Stimulated activated CD8-positive, alpha-beta memory T cell treated with anti-CD3 and anti-CD28 coated beads, Interleukin-7, amount 100 ng/mL, for 1 hour (primary cell): Measurements from ENCODE around the gene ABCG1.

Experiments used
- DNase-seq, 2 donors: peaks; one replicate each; pipeline ENCODE4 v3.0.0-alpha.2; 2020; ENCODE audit warnings: low read depth in 2 of 2

The ABCG1 gene

DNA sequence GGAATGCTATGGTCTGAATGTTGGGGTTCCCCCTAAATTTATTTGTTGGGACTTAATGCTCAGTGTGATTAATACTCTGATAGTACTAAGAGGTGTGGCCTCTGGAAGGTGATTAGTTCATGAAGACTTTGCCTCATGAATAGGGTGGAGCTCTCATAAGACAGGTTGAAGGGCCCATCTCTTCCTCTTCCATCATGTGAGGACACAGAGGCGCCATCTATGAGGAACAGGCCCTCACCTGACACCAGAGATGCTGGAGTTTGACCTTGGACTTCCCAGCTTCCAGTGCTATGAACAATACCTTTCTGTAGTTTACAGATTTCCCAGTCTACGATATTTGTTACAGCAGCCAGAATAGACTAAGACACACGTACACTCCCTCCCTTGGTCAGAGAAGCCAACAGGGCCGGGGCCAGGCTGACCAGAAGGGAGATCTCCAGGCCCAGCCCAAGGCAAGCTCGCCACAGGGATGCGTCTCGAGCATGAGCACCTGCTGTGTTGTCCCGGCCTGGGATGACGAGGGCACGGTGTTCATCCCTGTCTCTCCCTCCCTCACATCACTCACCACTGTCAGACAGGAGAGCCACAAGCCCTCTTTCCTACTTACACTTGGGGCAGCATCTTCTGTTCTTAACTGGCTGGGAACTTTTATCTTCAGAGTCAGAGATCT, 4.7 kb upstream of the ABCG1 start:
- DNase-seq, result no peak

GRCh38 chr21:42214921-42215320, 4.0 kb upstream of the ABCG1 start:
- DNase-seq, result no peak

- DNase-seq, result no peak
Observed at GRCh38 chr21:42215942-42216725, 2.8 kb upstream of the ABCG1 start.

GRCh38 chr21:42216726-42217572, 2.0 kb upstream of the ABCG1 start:
- DNase-seq, result no peak

- DNase-seq, result no peak
Observed at GRCh38 chr21:42219606-42220137, 732 bp downstream of the ABCG1 start.

DNA sequence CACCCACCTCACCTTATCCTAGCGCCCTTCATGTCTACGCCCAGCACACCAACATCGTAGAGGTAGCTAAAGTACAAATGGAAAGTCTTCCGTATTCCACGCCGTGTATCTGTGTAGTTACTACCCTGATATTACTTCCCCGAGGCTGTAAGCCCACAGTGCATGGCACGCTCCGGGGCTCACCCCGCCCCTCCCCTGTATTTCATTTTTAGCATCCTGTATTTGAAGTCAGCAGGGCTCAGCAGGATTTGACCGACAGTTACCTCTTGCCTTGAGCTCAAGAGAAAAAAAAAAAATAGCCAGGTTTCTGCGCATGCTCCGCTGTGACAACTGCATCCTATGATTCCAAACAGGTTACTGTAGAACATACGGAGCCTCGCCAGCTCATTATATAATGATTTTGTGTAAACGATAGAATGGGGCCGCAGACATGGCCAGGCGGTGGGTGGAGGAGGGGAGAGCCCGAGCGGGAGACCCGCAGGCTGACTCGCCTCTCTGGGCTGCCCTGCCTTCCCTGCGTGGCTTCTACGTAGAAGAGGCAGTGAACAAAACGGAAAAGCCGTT, 1.3 kb downstream of the ABCG1 start:
- DNase-seq, result no peak

- no peak for DNase-seq
Observed at GRCh38 chr21:42221581-42222345, 2.8 kb downstream of the ABCG1 start.

DNA sequence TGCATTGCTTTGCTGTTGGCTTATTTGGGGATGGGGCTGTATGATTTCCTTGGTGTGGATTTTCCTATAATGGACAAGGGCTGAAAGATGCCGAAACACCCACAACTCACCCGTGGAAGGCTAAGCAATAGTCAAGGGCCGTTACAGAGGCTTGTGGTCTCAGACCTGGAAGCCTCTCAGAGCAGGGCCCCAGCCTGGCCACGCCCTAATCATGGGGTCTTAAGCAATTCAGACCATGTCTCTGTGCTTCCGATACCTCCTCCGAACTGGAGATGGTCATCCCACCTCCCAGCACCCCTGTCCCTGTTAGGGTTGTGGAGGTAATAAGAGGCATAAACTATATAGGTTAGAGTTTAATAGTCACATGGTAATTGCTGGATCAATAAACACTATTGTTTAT, 3.4 kb downstream of the ABCG1 start:
- DNase-seq, result no peak

DNA sequence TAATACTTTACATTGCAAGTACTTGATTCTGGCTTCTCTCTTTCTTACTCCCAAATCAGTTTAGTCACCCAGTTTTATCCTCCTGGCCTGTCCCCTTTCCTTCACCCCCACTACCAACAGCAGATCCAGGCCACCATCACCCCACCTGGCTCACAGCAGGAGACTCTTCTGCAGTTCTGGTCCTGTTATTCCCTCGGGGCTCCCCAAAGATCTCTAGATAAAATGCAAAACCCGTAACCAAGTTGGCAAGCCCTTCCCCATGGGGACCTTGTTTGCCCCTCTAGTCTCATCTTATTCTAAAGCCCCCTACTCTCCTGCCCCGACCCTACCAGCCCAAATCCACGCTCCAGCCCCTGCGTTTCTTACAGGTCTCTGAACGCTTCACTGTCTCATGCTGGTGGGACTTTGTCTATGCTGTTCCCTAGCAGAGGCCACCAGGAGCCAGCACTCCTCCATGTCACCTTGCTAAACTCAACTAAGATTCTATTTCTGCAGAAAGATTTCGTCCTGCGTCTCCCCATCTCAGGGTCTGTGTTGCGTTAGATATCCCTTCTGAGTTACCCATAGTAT, 4.0 kb downstream of the ABCG1 start:
- no peak for DNase-seq

- DNase-seq, result no peak
Observed at GRCh38 chr21:42223826-42224575, 5.1 kb downstream of the ABCG1 start.

DNA sequence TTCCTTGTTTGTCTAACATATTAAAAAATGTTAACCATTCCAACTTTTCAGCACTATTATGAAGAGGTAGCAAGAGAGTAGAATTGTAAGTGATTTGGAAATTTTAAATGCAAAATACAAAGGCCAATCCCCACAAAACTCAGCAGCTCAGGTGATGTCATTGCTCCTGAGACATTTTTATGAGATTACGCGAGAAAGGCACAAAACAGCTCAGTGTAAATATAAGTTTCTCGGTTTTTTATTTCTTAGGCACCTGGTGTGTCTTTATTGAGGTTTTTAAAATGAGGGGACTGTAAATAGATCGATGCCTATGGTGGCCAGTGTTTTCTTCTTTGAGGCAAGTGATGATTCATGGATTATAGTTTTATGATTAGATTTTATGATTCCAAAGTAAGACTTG, 6.1 kb downstream of the ABCG1 start:
- DNase-seq, result no peak

GRCh38 chr21:42225571-42226155, 6.7 kb downstream of the ABCG1 start:
- DNase-seq, result no peak

- DNase-seq, result no peak
Observed at GRCh38 chr21:42226626-42227025, 7.7 kb downstream of the ABCG1 start.

DNA sequence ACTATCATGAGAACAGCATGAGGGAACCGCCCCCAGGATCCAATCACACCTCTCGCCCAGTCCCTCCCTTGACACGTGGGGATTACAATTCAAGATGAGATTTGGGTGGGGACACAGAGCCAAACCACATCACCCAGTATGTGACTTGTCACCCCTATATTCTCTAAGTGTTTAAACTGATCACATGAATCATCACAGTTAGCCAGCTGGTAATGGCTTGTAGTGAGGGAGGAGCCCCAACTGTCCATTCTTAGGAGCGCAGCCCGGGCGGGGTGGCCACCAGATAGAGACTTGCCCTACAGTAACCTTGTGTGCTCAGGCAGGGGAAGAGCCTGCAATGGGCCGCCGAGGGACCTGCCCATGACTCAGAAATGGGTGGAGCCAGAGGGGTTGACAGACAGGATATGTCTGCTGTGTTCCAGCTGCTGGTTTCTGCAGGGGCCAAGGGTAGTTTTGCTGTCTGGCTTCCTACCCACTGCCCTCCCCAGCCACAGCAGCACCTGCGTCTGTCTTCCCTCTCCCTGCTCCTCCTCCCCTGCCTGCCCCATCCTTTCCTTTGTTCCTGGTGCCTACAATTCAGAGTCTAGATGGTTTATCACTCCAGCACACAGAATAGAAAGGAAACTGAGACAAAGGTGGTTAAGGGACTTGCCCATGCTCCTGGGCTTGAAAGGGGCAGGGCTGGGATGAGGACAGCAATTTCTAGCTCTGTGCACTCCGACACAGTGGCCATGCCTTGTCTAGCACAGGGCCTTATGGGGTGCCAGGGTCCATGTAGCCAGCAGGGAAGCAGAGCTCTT, 9.2 kb downstream of the ABCG1 start:
- peak; percentile 71 to 78 for DNase-seq

- no peak for DNase-seq
Observed at GRCh38 chr21:42228709-42229220, 9.8 kb downstream of the ABCG1 start.

GRCh38 chr21:42229676-42230075, 10.7 kb downstream of the ABCG1 start:
- no peak for DNase-seq

- DNase-seq, result no peak
Observed at GRCh38 chr21:42230178-42230577, 11.2 kb downstream of the ABCG1 start.

- DNase-seq, result no peak
Observed at GRCh38 chr21:42230636-42231035, 11.7 kb downstream of the ABCG1 start.

DNA sequence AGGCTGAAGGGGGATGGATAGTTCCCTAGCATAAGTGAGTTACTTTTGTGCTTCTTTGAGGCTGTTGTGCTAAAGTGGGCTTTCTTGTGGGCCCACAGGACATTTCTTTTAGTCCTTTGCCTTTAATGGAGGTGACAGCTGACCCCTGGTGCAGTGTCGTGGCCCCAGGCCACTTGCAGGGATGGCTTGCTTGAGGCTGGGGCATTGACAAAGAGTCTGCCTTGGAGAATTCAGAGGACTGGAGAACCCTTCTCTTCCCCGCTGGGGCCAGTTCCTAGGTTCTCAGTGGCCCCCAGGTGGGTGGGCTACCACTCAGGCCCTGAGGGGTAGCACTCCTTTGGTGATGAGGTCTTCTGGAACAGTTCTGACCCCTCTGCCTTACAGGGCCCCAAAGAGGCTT, 12.8 kb downstream of the ABCG1 start:
- DNase-seq, result no peak
